PC-3 (cell line): ENCODE data around the gene PCDH9. TPM values are rescaled to one million over a fixed set of nuclear protein-coding genes. Genes with fewer than 3 reads are reported as not detected.

ENCODE experiments used
- ATAC-seq: fragments of 200-7000 bp; cut with Tn5 transposase; 2 replicates; pipeline ENCODE4 v1.9.1; 2020; ENCODE audit warnings: mild to moderate bottlenecking, moderate library complexity
- BruUV-seq: library from RNA; stranded (reverse); fragments of 400-500 nt; replicated peaks from 2 replicates; lab custom pipeline; 2021; lab: Mats Ljungman, UMichigan
- CTCF ChIA-PET: fragments of 300-600 bp; sonication (Branson Sonifier 250); formaldehyde crosslinking; loops from one replicate; lab custom pipeline; 2022; ENCODE audit warnings: antibody characterized with exemption; lab: Charles Lee
- POLR2A ChIA-PET: fragments of 300-600 bp; sonication (Branson Sonifier 250); formaldehyde crosslinking; loops from one replicate; lab custom pipeline; 2022; ENCODE audit warnings: antibody characterized with exemption; ENCODE audit not compliant: unreplicated experiment; lab: Charles Lee
- DNase-seq: peaks from one replicate; pipeline ENCODE4 v3.0.0-alpha.2; 2015
- H2AFZ ChIP-seq: fragments of 300-600 bp; sonication (generic); 2 replicates; pipeline ENCODE4 v1.6.0; 2016; ENCODE audit warnings: antibody characterized with exemption, low read length
- H3F3A ChIP-seq: fragments of 300-600 bp; sonication (generic); one replicate; pipeline ENCODE4 v1.6.0; 2017; ENCODE audit warnings: antibody characterized with exemption, low read length, control low read depth, mild to moderate bottlenecking; ENCODE audit not compliant: unreplicated experiment
- H3K27ac ChIP-seq: fragments of 300-600 bp; sonication (generic); 2 replicates; pipeline ENCODE4 v1.5.1; 2016; ENCODE audit warnings: mild to moderate bottlenecking, low read length
- H3K27me3 ChIP-seq: fragments of 300-600 bp; sonication (generic); 2 replicates; pipeline ENCODE4 v1.6.1; 2016; ENCODE audit warnings: low read length, mixed read lengths
- H3K36me3 ChIP-seq: fragments of 300-600 bp; sonication (generic); 2 replicates; pipeline ENCODE4 v1.6.1; 2016; ENCODE audit warnings: low read depth, mixed run types, low read length, mixed read lengths
- H3K4me1 ChIP-seq: fragments of 300-600 bp; sonication (generic); 2 replicates; pipeline ENCODE4 v1.5.1; 2016; ENCODE audit warnings: low read length; ENCODE audit not compliant: insufficient read depth
- H3K4me2 ChIP-seq: fragments of 300-600 bp; sonication (generic); 2 replicates; pipeline ENCODE4 v1.6.0; 2016; ENCODE audit warnings: low read length
- H3K4me3 ChIP-seq: fragments of 300-600 bp; sonication (generic); 2 replicates; pipeline ENCODE4 v1.5.1; 2016; ENCODE audit warnings: mild to moderate bottlenecking, low read length, mixed read lengths
- H3K79me2 ChIP-seq: fragments of 300-600 bp; sonication (generic); 2 replicates; pipeline ENCODE4 v1.6.1; 2017; ENCODE audit warnings: low read length, mixed read lengths
- H3K9ac ChIP-seq: fragments of 300-600 bp; sonication (generic); 2 replicates; pipeline ENCODE4 v1.6.0; 2016; ENCODE audit warnings: mild to moderate bottlenecking, low read length
- H3K9me2 ChIP-seq: fragments of 300-600 bp; sonication (generic); replicated peaks from 2 replicates; pipeline ENCODE4 v1.6.1; 2016; ENCODE audit warnings: mixed run types, low read length, mixed read lengths
- H3K9me3 ChIP-seq: fragments of 300-600 bp; sonication (generic); 2 replicates; pipeline ENCODE4 v1.6.1; 2016; ENCODE audit warnings: low read length, mixed read lengths
- H4K20me1 ChIP-seq: fragments of 300-600 bp; sonication (generic); 2 replicates; pipeline ENCODE4 v1.6.1; 2016; ENCODE audit warnings: low read length, mixed read lengths
- CTCF ChIP-seq: fragments of 300-600 bp; sonication (generic); conservative IDR thresholded peaks from 2 replicates; pipeline ENCODE4 v1.5.1; 2017; ENCODE audit warnings: antibody characterized with exemption, low read depth, mild to moderate bottlenecking, low read length
- EZH2 ChIP-seq: fragments of 300-600 bp; sonication (generic); IDR thresholded peaks from one replicate; pipeline ENCODE4 v1.6.1; 2017; ENCODE audit warnings: antibody characterized with exemption, mild to moderate bottlenecking, low read length; ENCODE audit not compliant: unreplicated experiment
- EZH2phosphoT487 ChIP-seq: fragments of 300-600 bp; sonication (generic); IDR thresholded peaks from 2 replicates; pipeline ENCODE4 v1.6.1; 2018; ENCODE audit warnings: mild to moderate bottlenecking, antibody characterized with exemption, low read length, borderline replicate concordance
- intact Hi-C: fragments of 100-400 bp; cut with micrococcal nuclease; formaldehyde crosslinking; loops from 2 replicates; pipeline ENCODE4 v1.9.0; 2023
- total RNA-seq: library from RNA; depleted of rRNA; stranded (reverse); fragments of >200 nt; gene quantifications from 2 replicates; pipeline ENCODE4 v1.2.3, GENCODE V29; 2014

Gene PCDH9
- total RNA-seq, 1 experiment from 2014 or later: 0.98 TPM

- Histone ChIP-seq H3K79me2 (no peaks in the 10 kb centered on the region), H3K27me3 (no peaks in the 10 kb centered on the region), H3K4me3 (no peak overlapping the region), H4K20me1 (no peaks in the 10 kb centered on the region), H3K4me2 (no peak overlapping the region), H3K27ac (no peak overlapping the region), H3F3A (no peaks in the 10 kb centered on the region), H3K9me3 (no peaks in the 10 kb centered on the region), H3K9me2 (no peaks in the 10 kb centered on the region), H3K9ac (no peak overlapping the region), H2AFZ (no peak overlapping the region), H3K36me3 (no peaks in the 10 kb centered on the region), H3K4me1 (no peaks in the 10 kb centered on the region; the same call in 1 of the 2 replicates)
- DNase-seq (no peak), ATAC-seq (no peak)
- intact Hi-C loops: no loop called here
- ChIA-PET POLR2A (no interaction called here), CTCF (no interaction called here)
- BruUV-seq: no TSS peak
- TF ChIP-seq EZH2: no peak
- no peak for TF ChIP-seq CTCF
- no peak for TF ChIP-seq EZH2phosphoT487
Measured at GRCh38 chr13:66532845-66533244, 697.3 kb downstream of the PCDH9 start.

GRCh38 chr13:66532146-66532545, 698.0 kb downstream of the PCDH9 start:
- Histone ChIP-seq H3K9me2 (no peaks in the 10 kb centered on the region), H3K9me3 (no peaks in the 10 kb centered on the region), H3K79me2 (no peaks in the 10 kb centered on the region), H3K27ac (no peak overlapping the region), H3K4me2 (no peak overlapping the region), H3F3A (no peaks in the 10 kb centered on the region), H2AFZ (no peak overlapping the region), H3K27me3 (no peaks in the 10 kb centered on the region), H4K20me1 (no peaks in the 10 kb centered on the region), H3K36me3 (no peaks in the 10 kb centered on the region), H3K4me1 (no peaks in the 10 kb centered on the region; the same call in 1 of the 2 replicates), H3K9ac (no peak overlapping the region), H3K4me3 (no peak overlapping the region)
- BruUV-seq: no TSS peak
- intact Hi-C loops: no loop called here
- ChIA-PET POLR2A (no interaction called here), CTCF (no interaction called here)
- ATAC-seq (peak; percentile 90), DNase-seq (peak; percentile 60)
- TF ChIP-seq EZH2phosphoT487 (no peak), CTCF (no peak), EZH2 (no peak)

GRCh38 chr13:66530686-66531085, 699.5 kb downstream of the PCDH9 start:
- Histone ChIP-seq H2AFZ (no peak overlapping the region), H3K4me3 (no peak overlapping the region), H3K9me3 (no peaks in the 10 kb centered on the region), H3K9ac (no peak overlapping the region), H3K79me2 (no peaks in the 10 kb centered on the region), H3F3A (no peaks in the 10 kb centered on the region), H3K9me2 (no peaks in the 10 kb centered on the region), H3K4me2 (no peak overlapping the region), H3K27me3 (no peaks in the 10 kb centered on the region), H3K36me3 (no peaks in the 10 kb centered on the region), H4K20me1 (no peaks in the 10 kb centered on the region), H3K4me1 (no peaks in the 10 kb centered on the region; the same call in 1 of the 2 replicates), H3K27ac (no peak overlapping the region)
- intact Hi-C loops: no loop called here
- DNase-seq (no peak), ATAC-seq (no peak)
- CTCF ChIA-PET: no interaction called here
- no TSS peak for BruUV-seq
- POLR2A ChIA-PET: no interaction called here
- no peak for TF ChIP-seq EZH2
- no peak for TF ChIP-seq CTCF
- no peak for TF ChIP-seq EZH2phosphoT487
